Smooth muscle cell (in vitro differentiated cells): ENCODE measurements around the gene FRMD3. TPM values are rescaled to one million over a fixed set of nuclear protein-coding genes. Genes with fewer than 3 reads are reported as not detected.

ENCODE experiments used
- DNase-seq: peaks from one replicate; lab custom pipeline; 2025; ENCODE audit not compliant: unreplicated experiment; lab: John Stamatoyannopoulos, UW
- H2AFZ ChIP-seq: fragments of 200-600 bp; sonication (generic); 2 replicates; pipeline ENCODE4 v1.6.0; 2016; ENCODE audit warnings: antibody characterized with exemption, low read depth, mild to moderate bottlenecking
- H3F3A ChIP-seq: fragments of 200-600 bp; sonication (generic); 2 replicates; pipeline ENCODE4 v1.6.0; 2017; ENCODE audit warnings: antibody characterized with exemption, low read depth
- H3K27ac ChIP-seq: fragments of 200-600 bp; sonication (generic); 2 replicates; pipeline ENCODE4 v1.5.1; 2016; ENCODE audit warnings: low read depth, mild to moderate bottlenecking
- H3K27me3 ChIP-seq: fragments of 200-600 bp; sonication (generic); 2 replicates; pipeline ENCODE4 v1.6.1; 2016; ENCODE audit warnings: low read depth, mild to moderate bottlenecking
- H3K36me3 ChIP-seq: fragments of 200-600 bp; sonication (generic); 2 replicates; pipeline ENCODE4 v1.5.1; 2016; ENCODE audit warnings: low read depth
- H3K4me1 ChIP-seq: fragments of 200-600 bp; sonication (generic); 2 replicates; pipeline ENCODE4 v1.5.1; 2016; ENCODE audit warnings: low read depth
- H3K4me2 ChIP-seq: fragments of 200-600 bp; sonication (generic); 2 replicates; pipeline ENCODE4 v1.6.0; 2016; ENCODE audit warnings: mild to moderate bottlenecking
- H3K4me3 ChIP-seq: fragments of 200-600 bp; sonication (generic); 2 replicates; pipeline ENCODE4 v1.5.1; 2016; ENCODE audit warnings: mild to moderate bottlenecking
- H3K79me2 ChIP-seq: fragments of 200-600 bp; sonication (generic); 2 replicates; pipeline ENCODE4 v1.6.0; 2016; ENCODE audit warnings: low read depth, mild to moderate bottlenecking
- H3K9ac ChIP-seq: fragments of 200-600 bp; sonication (generic); 2 replicates; pipeline ENCODE4 v1.6.0; 2016; ENCODE audit warnings: low read depth
- H3K9me3 ChIP-seq: fragments of 200-600 bp; sonication (generic); replicated peaks from 2 replicates; pipeline ENCODE4 v1.5.1; 2016; ENCODE audit warnings: low read depth
- H4K20me1 ChIP-seq: fragments of 200-600 bp; sonication (generic); 2 replicates; pipeline ENCODE4 v1.6.0; 2016; ENCODE audit warnings: low read depth
- WGBS: methylation state at CpG from one replicate; pipeline ENCODE4 v1.1.7; 2016; ENCODE audit warnings: low lambda C conversion rate; 5-methylcytosine and 5-hydroxymethylcytosine counted together
- polyA plus RNA-seq: library from polyadenylated mRNA; unstranded; fragments of >200 nt; fragmentation: Nextera tagmentation; extraction: Ambion mirVana; gene quantifications from 2 replicates; pipeline ENCODE4 v1.2.1, GENCODE V29; 2016
- total RNA-seq: library from RNA; depleted of rRNA; stranded (reverse); fragments of >200 nt; gene quantifications from 2 replicates; pipeline ENCODE4 v1.2.3, GENCODE V29; 2014
- TF ChIP-seq, protein P1 (sequence below): fragments of 200-600 bp; sonication (generic); IDR thresholded peaks from 2 replicates; pipeline ENCODE4 v1.5.1; 2017; ENCODE audit warnings: borderline replicate concordance, mild to moderate bottlenecking, antibody characterized with exemption; ENCODE audit not compliant: insufficient read depth, poor library complexity, severe bottlenecking

Gene FRMD3
- total and polyA plus RNA-seq, 2 experiments from 2014 or later: 0.72 to 2.8 TPM

- TF ChIP-seq, protein P1, sequence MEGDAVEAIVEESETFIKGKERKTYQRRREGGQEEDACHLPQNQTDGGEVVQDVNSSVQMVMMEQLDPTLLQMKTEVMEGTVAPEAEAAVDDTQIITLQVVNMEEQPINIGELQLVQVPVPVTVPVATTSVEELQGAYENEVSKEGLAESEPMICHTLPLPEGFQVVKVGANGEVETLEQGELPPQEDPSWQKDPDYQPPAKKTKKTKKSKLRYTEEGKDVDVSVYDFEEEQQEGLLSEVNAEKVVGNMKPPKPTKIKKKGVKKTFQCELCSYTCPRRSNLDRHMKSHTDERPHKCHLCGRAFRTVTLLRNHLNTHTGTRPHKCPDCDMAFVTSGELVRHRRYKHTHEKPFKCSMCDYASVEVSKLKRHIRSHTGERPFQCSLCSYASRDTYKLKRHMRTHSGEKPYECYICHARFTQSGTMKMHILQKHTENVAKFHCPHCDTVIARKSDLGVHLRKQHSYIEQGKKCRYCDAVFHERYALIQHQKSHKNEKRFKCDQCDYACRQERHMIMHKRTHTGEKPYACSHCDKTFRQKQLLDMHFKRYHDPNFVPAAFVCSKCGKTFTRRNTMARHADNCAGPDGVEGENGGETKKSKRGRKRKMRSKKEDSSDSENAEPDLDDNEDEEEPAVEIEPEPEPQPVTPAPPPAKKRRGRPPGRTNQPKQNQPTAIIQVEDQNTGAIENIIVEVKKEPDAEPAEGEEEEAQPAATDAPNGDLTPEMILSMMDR: no peak
- Histone ChIP-seq H3K9ac (no peak overlapping the region), H3K4me2 (no peak overlapping the region), H3K27me3 (no peaks in the 10 kb centered on the region), H3K9me3 (no peaks in the 10 kb centered on the region), H3K36me3 (no peaks in the 10 kb centered on the region), H2AFZ (no peak overlapping the region), H4K20me1 (no peaks in the 10 kb centered on the region), H3K4me1 (no peaks in the 10 kb centered on the region), H3K79me2 (no peaks in the 10 kb centered on the region), H3K4me3 (no peak overlapping the region), H3K27ac (no peak overlapping the region), H3F3A (peaks cover 10% of the 10 kb centered on the region)
- WGBS: 92% methylated on average over 5 of the region's 5 CpGs
- DNase-seq: no peak
Measured at GRCh38 chr9:83284746-83285145, 253.5 kb downstream of the FRMD3 start.

- Histone ChIP-seq H3K9me3 (no peaks in the 10 kb centered on the region), H2AFZ (no peak overlapping the region), H3K4me1 (no peaks in the 10 kb centered on the region), H3F3A (peaks cover 10% of the 10 kb centered on the region), H3K4me3 (no peak overlapping the region), H3K79me2 (no peaks in the 10 kb centered on the region), H4K20me1 (no peaks in the 10 kb centered on the region), H3K27ac (no peak overlapping the region), H3K36me3 (no peaks in the 10 kb centered on the region), H3K9ac (no peak overlapping the region), H3K27me3 (no peaks in the 10 kb centered on the region), H3K4me2 (no peak overlapping the region)
- 83% methylated on average over 2 of the region's 2 CpGs for WGBS
- no peak for DNase-seq
- TF ChIP-seq, protein P1: no peak
Measured at GRCh38 chr9:83283528-83283927, 254.7 kb downstream of the FRMD3 start.

- Histone ChIP-seq H3K36me3 (no peaks in the 10 kb centered on the region), H2AFZ (peak overlapping the region; percentile 22), H3K79me2 (no peaks in the 10 kb centered on the region), H3K9me3 (no peaks in the 10 kb centered on the region), H3K27ac (peak overlapping the region; percentile 87), H3K4me2 (peak overlapping the region; percentile 75), H3K27me3 (no peaks in the 10 kb centered on the region), H3K9ac (peak overlapping the region; percentile 48), H4K20me1 (no peaks in the 10 kb centered on the region), H3F3A (peaks cover 10% of the 10 kb centered on the region), H3K4me3 (no peak overlapping the region), H3K4me1 (no peaks in the 10 kb centered on the region)
- DNase-seq: no peak
- TF ChIP-seq, protein P1: no peak
- WGBS: 24% methylated on average over 7 of the region's 7 CpGs
Measured at GRCh38 chr9:83281306-83282255, 256.6 kb downstream of the FRMD3 start.

- no peaks in the 10 kb centered on the region for H4K20me1 ChIP-seq
- peak overlapping the region; percentile 48 for H3K9ac ChIP-seq
- no peaks in the 10 kb centered on the region for H3K36me3 ChIP-seq
- no peaks in the 10 kb centered on the region for H3K9me3 ChIP-seq
- H3K27ac ChIP-seq: peak overlapping the region; percentile 87
- TF ChIP-seq, protein P1: no peak
- H3K27me3 ChIP-seq: no peaks in the 10 kb centered on the region
- peak overlapping the region; percentile 22 for H2AFZ ChIP-seq
- H3K4me1 ChIP-seq: no peaks in the 10 kb centered on the region
- DNase-seq: no peak
- H3K4me2 ChIP-seq: peak overlapping the region; percentile 75
- no peak overlapping the region for H3K4me3 ChIP-seq
- 65% methylated on average over 2 of the region's 2 CpGs for WGBS
- H3K79me2 ChIP-seq: no peaks in the 10 kb centered on the region
- peaks cover 10% of the 10 kb centered on the region for H3F3A ChIP-seq
Measured at GRCh38 chr9:83280790-83281189, 257.4 kb downstream of the FRMD3 start.
